ENCODE measurements around the gene PLA2G12A. TPM values are rescaled to one million over a fixed set of nuclear protein-coding genes. Genes with fewer than 3 reads are reported as not detected.

Gene PLA2G12A
- total RNA-seq, 1 donor from 2014 or later: 8.9 TPM

GRCh38 chr4:109723110-109723509 lies 6.8 kb downstream of the PLA2G12A start:
- no peak overlapping the region for H3K4me3 ChIP-seq
- no peak for TF ChIP-seq CTCF (IDR thresholded peaks at IDR 0.05)
- no peaks in the 10 kb centered on the region for H3K9me3 ChIP-seq
- DNase-seq (ENCODE audit: low spot score in 2 of 2): no peak
- H3K4me1 ChIP-seq: no peaks in the 10 kb centered on the region
- no peaks in the 10 kb centered on the region for H3K27me3 ChIP-seq
- intact Hi-C loops (cut with DNase I): no loop called here
- no peak overlapping the region for H3K27ac ChIP-seq
- no peaks in the 10 kb centered on the region for H3K36me3 ChIP-seq

GRCh38 chr4:109722357-109722756 lies 7.5 kb downstream of the PLA2G12A start:
- no peak for TF ChIP-seq CTCF (IDR thresholded peaks at IDR 0.05)
- H3K9me3 ChIP-seq: no peaks in the 10 kb centered on the region
- H3K4me1 ChIP-seq: no peaks in the 10 kb centered on the region
- H3K4me3 ChIP-seq: no peak overlapping the region
- no peaks in the 10 kb centered on the region for H3K27me3 ChIP-seq
- peaks cover 0 to 5% of the 10 kb centered on the region in 2 donors for H3K36me3 ChIP-seq
- intact Hi-C loops (cut with DNase I): no loop called here
- H3K27ac ChIP-seq: no peak overlapping the region
- DNase-seq (ENCODE audit: low spot score in 2 of 2): no peak

GRCh38 chr4:109721033-109721432 lies 8.8 kb downstream of the PLA2G12A start:
- intact Hi-C loops (cut with DNase I): no loop called here

GRCh38 chr4:109719604-109720003 lies 10.3 kb downstream of the PLA2G12A start:
- DNase-seq (ENCODE audit: low spot score in 2 of 2): no peak
- Histone ChIP-seq H3K27ac (no peak overlapping the region), H3K4me3 (no peak overlapping the region), H3K36me3 (peaks cover 7 to 18% of the 10 kb centered on the region in 2 donors), H3K27me3 (no peaks in the 10 kb centered on the region), H3K9me3 (no peaks in the 10 kb centered on the region), H3K4me1 (no peaks in the 10 kb centered on the region)
- no peak for TF ChIP-seq CTCF (IDR thresholded peaks at IDR 0.05)
- intact Hi-C loops (cut with DNase I): no loop called here

More at GRCh38 chr4:109721033-109721432, 8.8 kb downstream of the PLA2G12A start:
- H3K27me3 ChIP-seq: no peaks in the 10 kb centered on the region
- peaks cover 4 to 18% of the 10 kb centered on the region in 2 donors for H3K36me3 ChIP-seq
- H3K27ac ChIP-seq: no peak overlapping the region
- no peaks in the 10 kb centered on the region for H3K9me3 ChIP-seq
- no peak for DNase-seq (ENCODE audit: low spot score in 2 of 2)
- H3K4me1 ChIP-seq: no peaks in the 10 kb centered on the region
- H3K4me3 ChIP-seq: no peak overlapping the region
- TF ChIP-seq CTCF (IDR thresholded peaks at IDR 0.05): no peak

DNA sequence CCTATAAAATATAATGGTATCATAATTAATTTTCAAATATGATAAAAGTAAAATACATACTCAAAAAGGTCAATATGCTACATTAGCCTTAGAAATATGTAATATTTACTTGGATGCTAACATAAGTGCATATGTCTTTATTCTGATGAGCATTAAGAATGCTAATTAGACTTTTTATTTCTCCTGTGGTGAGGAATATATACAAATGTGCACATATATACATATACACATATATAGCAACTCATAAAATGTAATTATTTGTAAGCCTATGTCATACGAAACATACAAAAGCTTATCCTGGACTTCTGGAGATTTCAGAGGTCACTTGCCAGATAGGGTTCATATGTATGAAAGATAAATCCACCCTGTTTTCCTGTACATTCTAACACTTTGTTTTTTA lies 11.1 kb downstream of the PLA2G12A start:
- Histone ChIP-seq H3K27ac (no peak overlapping the region), H3K36me3 (peaks cover 7 to 26% of the 10 kb centered on the region in 2 donors), H3K27me3 (no peaks in the 10 kb centered on the region), H3K9me3 (no peaks in the 10 kb centered on the region), H3K4me3 (no peak overlapping the region), H3K4me1 (no peaks in the 10 kb centered on the region)
- intact Hi-C loops (cut with DNase I): no loop called here
- no peak for DNase-seq (ENCODE audit: low spot score in 2 of 2)
- no peak for TF ChIP-seq CTCF (IDR thresholded peaks at IDR 0.05)

DNA sequence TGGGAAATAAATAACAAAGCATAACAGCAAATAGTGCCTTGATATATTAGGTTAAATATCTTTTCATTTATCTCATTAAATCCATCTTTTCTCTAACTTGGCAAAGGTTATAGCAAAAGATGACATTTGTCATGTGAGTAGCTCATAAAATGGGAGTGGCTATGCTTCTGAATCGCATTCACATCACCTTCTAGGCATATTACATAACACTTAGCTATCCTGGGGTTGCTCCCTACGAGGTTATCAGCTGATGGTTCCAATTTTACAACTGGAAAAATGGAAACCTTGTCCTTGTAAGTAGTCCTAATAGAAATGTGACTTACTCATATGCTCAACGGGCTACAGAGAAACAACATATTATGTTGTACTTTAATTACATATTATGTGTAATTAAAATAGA lies 16.4 kb downstream of the PLA2G12A start:
- no peak overlapping the region for H3K27ac ChIP-seq
- no peak for DNase-seq (ENCODE audit: low spot score in 2 of 2)
- no peak for TF ChIP-seq CTCF (IDR thresholded peaks at IDR 0.05)
- H3K4me3 ChIP-seq: no peak overlapping the region
- H3K36me3 ChIP-seq: peaks cover 7 to 36% of the 10 kb centered on the region in 2 donors
- intact Hi-C loops (cut with DNase I): no loop called here
- no peaks in the 10 kb centered on the region for H3K4me1 ChIP-seq
- no peaks in the 10 kb centered on the region for H3K27me3 ChIP-seq
- H3K9me3 ChIP-seq: no peaks in the 10 kb centered on the region

Data from ascending aorta (tissue), 2 donors.